GM12878 (cell line): ENCODE results near the gene MICAL3. TPM values are rescaled to one million over a fixed set of nuclear protein-coding genes. Genes with fewer than 3 reads are reported as not detected.

ENCODE experiments used
- ASH2L ChIP-seq: fragments of 300-600, 200-600 bp; sonication (generic); IDR thresholded peaks from 2 replicates; pipeline ENCODE4 v1.6.1; 2017; ENCODE audit warnings: low read depth, mild to moderate bottlenecking, borderline replicate concordance
- BACH1 ChIP-seq: fragments of 450-650 bp; IDR thresholded peaks from 2 replicates; pipeline ENCODE4 v1.6.1; 2017; ENCODE audit warnings: mild to moderate bottlenecking, borderline replicate concordance
- CBFB ChIP-seq: IDR thresholded peaks from 2 replicates; pipeline ENCODE4 v1.6.1; 2016; ENCODE audit warnings: antibody characterized with exemption, low read depth
- CEBPB ChIP-seq, 2 experiments: fragments of 150-350 bp in 1 of 2; IDR thresholded peaks; 2 replicates each; pipeline ENCODE4 v1.6.1; 2012 to 2014; ENCODE audit warnings: low read depth in 2 of 2, low read length in 2 of 2, borderline replicate concordance in 1 of 2, inconsistent platforms in 1 of 2
- EP300 ChIP-seq, 2 experiments: fragments of 150-350 bp in 1 of 2; IDR thresholded peaks; 2 replicates each; pipeline ENCODE4 v1.6.1; 2011 to 2012; ENCODE audit warnings: low read depth in 2 of 2, low read length in 2 of 2, borderline replicate concordance in 1 of 2, improper control_type of control experiment in 1 of 2, inconsistent platforms in 1 of 2; ENCODE audit not compliant: control insufficient read depth in 1 of 2
- ESRRA ChIP-seq: IDR thresholded peaks from 2 replicates; pipeline ENCODE4 v1.6.1; 2012; ENCODE audit warnings: mild to moderate bottlenecking, low read length, improper control_type of control experiment
- FOXK2 ChIP-seq: fragments of 450-650 bp; IDR thresholded peaks from 2 replicates; pipeline ENCODE4 v1.6.1; 2017; ENCODE audit warnings: mild to moderate bottlenecking, moderate library complexity
- GABPA ChIP-seq: IDR thresholded peaks from 2 replicates; pipeline ENCODE4 v1.6.1; 2014; ENCODE audit warnings: antibody characterized with exemption, low read depth, mild to moderate bottlenecking, inconsistent platforms
- IKZF1 ChIP-seq: fragments of 450-650 bp; conservative IDR thresholded peaks from 2 replicates; pipeline ENCODE4 v1.6.1; 2017; ENCODE audit warnings: antibody characterized with exemption, mild to moderate bottlenecking
- KAT2A ChIP-seq: conservative IDR thresholded peaks from 2 replicates; pipeline ENCODE4 v1.6.1; 2011; ENCODE audit warnings: low read depth, low read length; ENCODE audit not compliant: control insufficient read depth
- KDM1A ChIP-seq: fragments of 200-600 bp; sonication (generic); IDR thresholded peaks from 2 replicates; pipeline ENCODE4 v1.6.1; 2016; ENCODE audit warnings: borderline replicate concordance
- MTA3 ChIP-seq: IDR thresholded peaks from 2 replicates; pipeline ENCODE4 v1.6.1; 2012; ENCODE audit warnings: low read length, inconsistent platforms, borderline replicate concordance
- NFIC ChIP-seq: IDR thresholded peaks from 2 replicates; pipeline ENCODE4 v1.6.1; 2012; ENCODE audit warnings: low read depth, mild to moderate bottlenecking, inconsistent platforms, low read length, moderate library complexity
- NR2C1 ChIP-seq: fragments of 450-650 bp; IDR thresholded peaks from 2 replicates; pipeline ENCODE4 v1.6.1; 2017; ENCODE audit warnings: antibody characterized with exemption, mild to moderate bottlenecking, moderate library complexity
- PAX5 ChIP-seq: IDR thresholded peaks from 2 replicates; pipeline ENCODE4 v1.6.1; 2011; ENCODE audit warnings: low read depth, low read length, borderline replicate concordance
- PML ChIP-seq: IDR thresholded peaks from 2 replicates; pipeline ENCODE4 v1.6.1; 2012; ENCODE audit warnings: low read length, inconsistent platforms
- RAD21 ChIP-seq: IDR thresholded peaks from 2 replicates; pipeline ENCODE4 v1.6.1; 2011; ENCODE audit warnings: mild to moderate bottlenecking, low read depth, low read length, moderate library complexity; ENCODE audit not compliant: insufficient read depth
- SIN3A ChIP-seq: IDR thresholded peaks from 2 replicates; pipeline ENCODE4 v1.6.1; 2012; ENCODE audit warnings: low read depth, low read length, improper control_type of control experiment
- SIX5 ChIP-seq: IDR thresholded peaks from 2 replicates; pipeline ENCODE4 v1.6.1; 2011; ENCODE audit warnings: mild to moderate bottlenecking, low read depth, low read length, moderate library complexity; ENCODE audit not compliant: severe bottlenecking
- SRF ChIP-seq, 2 experiments: IDR thresholded peaks; 2 replicates each; pipeline ENCODE4 v1.6.1; 2011; ENCODE audit warnings: low read depth in 2 of 2, low read length in 2 of 2, mild to moderate bottlenecking in 1 of 2, moderate library complexity in 1 of 2
- WRNIP1 ChIP-seq: IDR thresholded peaks from 2 replicates; pipeline ENCODE4 v1.6.1; 2011; ENCODE audit warnings: low read depth, low read length, improper control_type of control experiment, borderline replicate concordance
- ZBED1 ChIP-seq: IDR thresholded peaks from 2 replicates; pipeline ENCODE4 v1.6.1; 2016; ENCODE audit warnings: borderline replicate concordance
- ZNF207 ChIP-seq: fragments of 450-650 bp; IDR thresholded peaks from 2 replicates; pipeline ENCODE4 v1.6.1; 2014; ENCODE audit warnings: antibody characterized with exemption, mild to moderate bottlenecking, borderline replicate concordance
- ZNF217 ChIP-seq: fragments of 450-650 bp; IDR thresholded peaks from 2 replicates; pipeline ENCODE4 v1.6.1; 2017; ENCODE audit warnings: antibody characterized with exemption, mild to moderate bottlenecking
- ZNF24 ChIP-seq: fragments of 450-650 bp; IDR thresholded peaks from 2 replicates; pipeline ENCODE4 v1.6.1; 2017; ENCODE audit warnings: antibody characterized with exemption, mild to moderate bottlenecking
- ZSCAN29 ChIP-seq: fragments of 450-650 bp; IDR thresholded peaks from 2 replicates; pipeline ENCODE4 v1.6.1; 2017; ENCODE audit warnings: mild to moderate bottlenecking, moderate library complexity
- polyA plus RNA-seq, 11 experiments: library from polyadenylated mRNA; depleted of rRNA in 4 of 11; unstranded in 6 of 11; stranded (reverse) in 5 of 11; fragments of >200 nt; fragmentation: Nextera tagmentation in 4 of 11; fragmentation: Illumina TruSeq in 1 of 11; extraction: Ambion mirVana in 4 of 11; extraction: Trizol in 1 of 11; gene quantifications; 1 replicate in 1 of 11; 2 replicates in 10 of 11; pipeline versions ENCODE4 v1.2.1 to v1.2.3, GENCODE V29; 2011 to 2016; ENCODE audit warnings: inconsistent platforms in 2 of 11, missing spikeins in 2 of 11, low read depth in 1 of 11
- total RNA-seq, 4 experiments: library from RNA; depleted of rRNA in 3 of 4; stranded (reverse); fragments of >200 nt in 3 of 4; fragmentation: Illumina TruSeq in 1 of 4; extraction: Trizol in 1 of 4; gene quantifications; 2 replicates each; pipeline versions ENCODE4 v1.2.1 to v1.2.3, GENCODE V29; 2013 to 2021
- TF ChIP-seq, protein P1 (sequence below): IDR thresholded peaks from 2 replicates; pipeline ENCODE4 v1.6.1; 2011; ENCODE audit warnings: mild to moderate bottlenecking, low read depth, low read length, moderate library complexity; ENCODE audit not compliant: insufficient replicate concordance
- TF ChIP-seq, protein P2 (sequence below): IDR thresholded peaks from 2 replicates; pipeline ENCODE4 v1.6.1; 2012; ENCODE audit warnings: mild to moderate bottlenecking, low read depth, low read length

MICAL3 gene
- total and polyA plus RNA-seq, 10 of the 15 experiments (the other 5 are each of a cell fraction or from before 2014, with no cell fraction given), result 2.6 to 92.2 (median 24.0) TPM

DNA sequence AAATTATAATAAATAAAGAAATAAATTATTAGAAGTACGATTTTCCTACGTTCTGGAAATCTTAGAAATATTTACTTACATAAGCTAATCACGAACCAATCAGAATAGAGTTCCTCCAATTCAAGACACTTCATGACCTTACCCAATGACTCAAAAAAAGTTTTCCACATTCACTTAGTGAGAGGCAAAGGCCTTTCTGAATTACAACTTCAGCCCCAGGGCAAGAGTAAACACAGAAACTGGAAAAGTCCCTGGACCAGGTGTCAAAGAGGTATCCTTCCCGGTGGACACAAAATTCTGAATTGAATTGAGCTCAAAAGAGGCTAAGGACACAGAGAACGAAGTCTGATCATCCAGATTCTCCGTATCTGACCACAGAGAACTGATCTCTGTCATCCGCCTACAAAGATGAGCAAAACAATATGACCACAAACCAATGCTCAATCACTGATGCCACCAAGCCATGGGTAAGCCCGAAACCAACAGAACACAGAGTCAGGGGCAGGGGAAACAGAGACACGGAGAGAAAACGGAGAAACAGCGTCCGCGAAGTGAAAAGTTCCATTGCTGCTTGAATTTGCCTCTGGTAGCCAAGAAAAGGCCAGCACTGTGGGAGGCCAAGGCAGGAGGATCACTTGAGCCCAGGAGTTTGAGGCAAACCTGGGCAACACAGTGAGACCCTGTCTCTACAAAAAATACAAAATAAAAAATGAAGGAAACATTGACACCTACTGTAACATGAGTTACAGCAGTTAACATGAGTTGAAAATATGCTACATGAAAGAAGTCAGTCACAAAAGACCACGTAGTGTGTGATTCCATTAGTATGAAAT is 256.9 kb downstream of the MICAL3 start (continued):
- TF ChIP-seq NFIC (peak; percentile 83), ZNF217 (0 out of 2 replicates have a peak, but pooled peaks have one; percentile 15), EP300 (IDR thresholded peaks at IDR 0.05; ENCODE audit: borderline replicate concordance in 1 of 2, control insufficient read depth in 1 of 2, low read depth in 2 of 2, low read length in 2 of 2) (peak; percentile 53 to 90; a peak in 3 of 4 replicates), KDM1A (no peak), KAT2A (no peak), ZBED1 (peak; percentile 61; the same call in 1 of the 2 replicates), SIN3A (no peak), SRF (IDR thresholded peaks at IDR 0.05; ENCODE audit: low read depth in 2 of 2, low read length in 2 of 2) (peak in 1 of 2 experiments; percentile 54; a peak in 1 of 4 replicates), ZNF207 (no peak; the same call in 1 of the 2 replicates), ZSCAN29 (no peak), ASH2L (no peak), MTA3 (peak; percentile 87), GABPA (peak; percentile 60; the same call in 1 of the 2 replicates), FOXK2 (no peak), RAD21 (no peak), NR2C1 (no peak), PAX5 (peak; percentile 94), ZNF24 (peak; percentile 60; the same call in 1 of the 2 replicates), BACH1 (peak; percentile 48; the same call in 1 of the 2 replicates), CEBPB (IDR thresholded peaks at IDR 0.05; ENCODE audit: borderline replicate concordance in 1 of 2, low read depth in 2 of 2, low read length in 2 of 2) (no peak), IKZF1 (peak; percentile 76), SIX5 (no peak), ESRRA (no peak), WRNIP1 (no peak), CBFB (peak; percentile 97), PML (0 out of 2 replicates have a peak, but pooled peaks have one; percentile 31)
- TF ChIP-seq, protein P1, sequence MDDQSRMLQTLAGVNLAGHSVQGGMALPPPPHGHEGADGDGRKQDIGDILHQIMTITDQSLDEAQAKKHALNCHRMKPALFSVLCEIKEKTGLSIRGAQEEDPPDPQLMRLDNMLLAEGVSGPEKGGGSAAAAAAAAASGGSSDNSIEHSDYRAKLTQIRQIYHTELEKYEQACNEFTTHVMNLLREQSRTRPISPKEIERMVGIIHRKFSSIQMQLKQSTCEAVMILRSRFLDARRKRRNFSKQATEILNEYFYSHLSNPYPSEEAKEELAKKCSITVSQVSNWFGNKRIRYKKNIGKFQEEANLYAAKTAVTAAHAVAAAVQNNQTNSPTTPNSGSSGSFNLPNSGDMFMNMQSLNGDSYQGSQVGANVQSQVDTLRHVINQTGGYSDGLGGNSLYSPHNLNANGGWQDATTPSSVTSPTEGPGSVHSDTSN, result peak; percentile 59
- TF ChIP-seq, protein P2, sequence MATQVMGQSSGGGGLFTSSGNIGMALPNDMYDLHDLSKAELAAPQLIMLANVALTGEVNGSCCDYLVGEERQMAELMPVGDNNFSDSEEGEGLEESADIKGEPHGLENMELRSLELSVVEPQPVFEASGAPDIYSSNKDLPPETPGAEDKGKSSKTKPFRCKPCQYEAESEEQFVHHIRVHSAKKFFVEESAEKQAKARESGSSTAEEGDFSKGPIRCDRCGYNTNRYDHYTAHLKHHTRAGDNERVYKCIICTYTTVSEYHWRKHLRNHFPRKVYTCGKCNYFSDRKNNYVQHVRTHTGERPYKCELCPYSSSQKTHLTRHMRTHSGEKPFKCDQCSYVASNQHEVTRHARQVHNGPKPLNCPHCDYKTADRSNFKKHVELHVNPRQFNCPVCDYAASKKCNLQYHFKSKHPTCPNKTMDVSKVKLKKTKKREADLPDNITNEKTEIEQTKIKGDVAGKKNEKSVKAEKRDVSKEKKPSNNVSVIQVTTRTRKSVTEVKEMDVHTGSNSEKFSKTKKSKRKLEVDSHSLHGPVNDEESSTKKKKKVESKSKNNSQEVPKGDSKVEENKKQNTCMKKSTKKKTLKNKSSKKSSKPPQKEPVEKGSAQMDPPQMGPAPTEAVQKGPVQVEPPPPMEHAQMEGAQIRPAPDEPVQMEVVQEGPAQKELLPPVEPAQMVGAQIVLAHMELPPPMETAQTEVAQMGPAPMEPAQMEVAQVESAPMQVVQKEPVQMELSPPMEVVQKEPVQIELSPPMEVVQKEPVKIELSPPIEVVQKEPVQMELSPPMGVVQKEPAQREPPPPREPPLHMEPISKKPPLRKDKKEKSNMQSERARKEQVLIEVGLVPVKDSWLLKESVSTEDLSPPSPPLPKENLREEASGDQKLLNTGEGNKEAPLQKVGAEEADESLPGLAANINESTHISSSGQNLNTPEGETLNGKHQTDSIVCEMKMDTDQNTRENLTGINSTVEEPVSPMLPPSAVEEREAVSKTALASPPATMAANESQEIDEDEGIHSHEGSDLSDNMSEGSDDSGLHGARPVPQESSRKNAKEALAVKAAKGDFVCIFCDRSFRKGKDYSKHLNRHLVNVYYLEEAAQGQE, result no peak
